CD14-positive monocyte (primary cell): ENCODE results near the gene TAS1R3. TPM values are rescaled to one million over a fixed set of nuclear protein-coding genes. Genes with fewer than 3 reads are reported as not detected.

ENCODE experiments used
- DNase-seq, 3 donors: peaks; one replicate each; pipeline ENCODE4 v3.0.0-alpha.2; 2011 to 2022
- H2AFZ ChIP-seq: 2 replicates; pipeline ENCODE4 v1.6.0; 2012; ENCODE audit warnings: mild to moderate bottlenecking, low read depth, low read length, inconsistent platforms; ENCODE audit not compliant: insufficient read depth, poor library complexity, severe bottlenecking
- H3K27ac ChIP-seq, 2 donors: 1 replicate in 1 of 2; 2 replicates in 1 of 2; pipeline ENCODE4 v1.5.1; 2012 to 2013; ENCODE audit warnings: low read length in 2 of 2, control low read depth in 1 of 2, inconsistent platforms in 1 of 2, low read depth in 1 of 2, mild to moderate bottlenecking in 1 of 2
- H3K27me3 ChIP-seq, 2 donors: one replicate each; pipeline versions ENCODE4 v1.6.0 to v1.6.1; 2011 to 2013; ENCODE audit warnings: low read length in 2 of 2; ENCODE audit not compliant: control insufficient read depth in 2 of 2, insufficient read depth in 2 of 2
- H3K36me3 ChIP-seq, 2 donors: replicated peaks in 1 of 2; 1 replicate in 1 of 2; 2 replicates in 1 of 2; pipeline versions ENCODE4 v1.5.1 to v1.6.1; 2012 to 2013; ENCODE audit warnings: low read length in 2 of 2, control low read depth in 1 of 2, inconsistent platforms in 1 of 2, mild to moderate bottlenecking in 1 of 2; ENCODE audit not compliant: insufficient read depth in 2 of 2, control insufficient read depth in 1 of 2
- H3K4me1 ChIP-seq, 2 donors: 1 replicate in 1 of 2; 2 replicates in 1 of 2; pipeline versions ENCODE4 v1.5.1 to v1.6.1; 2012 to 2013; ENCODE audit warnings: low read length in 2 of 2, control low read depth in 1 of 2, inconsistent platforms in 1 of 2, mild to moderate bottlenecking in 1 of 2, moderate library complexity in 1 of 2; ENCODE audit not compliant: insufficient read depth in 2 of 2, control insufficient read depth in 1 of 2
- H3K4me2 ChIP-seq: replicated peaks from 2 replicates; pipeline ENCODE3; 2012; ENCODE audit warnings: low read length, moderate library complexity, mild to moderate bottlenecking; ENCODE audit not compliant: poor library complexity, severe bottlenecking; ENCODE audit errors: extremely low read depth
- H3K4me3 ChIP-seq, 3 experiments: fragments of 200-600 bp in 1 of 3; sonication (generic) in 1 of 3; replicated peaks in 1 of 3; 1 replicate in 2 of 3; 2 replicates in 1 of 3; pipeline ENCODE4 v1.5.1; 2011 to 2013; ENCODE audit warnings: low read length in 3 of 3, mild to moderate bottlenecking in 3 of 3, control low read depth in 2 of 3, low read depth in 2 of 3, inconsistent platforms in 1 of 3, moderate library complexity in 1 of 3
- H3K79me2 ChIP-seq: 2 replicates; pipeline ENCODE4 v1.6.0; 2012; ENCODE audit warnings: mild to moderate bottlenecking, control low read depth, inconsistent platforms, low read length, moderate library complexity; ENCODE audit not compliant: insufficient read depth
- H3K9ac ChIP-seq: 2 replicates; pipeline ENCODE4 v1.6.0; 2017; ENCODE audit warnings: low read length, mild to moderate bottlenecking; ENCODE audit not compliant: insufficient read depth, poor library complexity, severe bottlenecking
- H3K9me3 ChIP-seq, 2 donors: replicated peaks in 1 of 2; 1 replicate in 1 of 2; 2 replicates in 1 of 2; pipeline versions ENCODE4 v1.5.1 to v1.6.1; 2012 to 2013; ENCODE audit warnings: low read length in 2 of 2, control low read depth in 1 of 2; ENCODE audit not compliant: control insufficient read depth in 1 of 2, insufficient read depth in 1 of 2
- H4K20me1 ChIP-seq: 2 replicates; pipeline ENCODE4 v1.6.0; 2012; ENCODE audit warnings: mild to moderate bottlenecking, low read length, control low read depth, moderate library complexity; ENCODE audit not compliant: insufficient read depth
- H3K27ac Mint-ChIP-seq, 7 donors: one replicate each; pipeline ENCODE4 v1.8.0; 2020; ENCODE audit warnings: mild to moderate bottlenecking in 7 of 7, mixed read lengths in 7 of 7, moderate library complexity in 6 of 7, inconsistent platforms in 2 of 7
- H3K27me3 Mint-ChIP-seq, 3 donors: one replicate each; pipeline ENCODE4 v1.8.0; 2021 to 2022; ENCODE audit warnings: low read depth in 3 of 3, mild to moderate bottlenecking in 3 of 3, mixed read lengths in 3 of 3, moderate library complexity in 3 of 3, inconsistent platforms in 1 of 3
- H3K36me3 Mint-ChIP-seq, 2 donors: one replicate each; pipeline ENCODE4 v1.8.0; 2020; ENCODE audit warnings: mixed read lengths in 2 of 2, inconsistent platforms in 1 of 2, mild to moderate bottlenecking in 1 of 2
- H3K4me1 Mint-ChIP-seq: one replicate; pipeline ENCODE4 v1.8.0; 2020; ENCODE audit warnings: mild to moderate bottlenecking, mixed read lengths
- H3K4me3 Mint-ChIP-seq, 2 donors: one replicate each; pipeline ENCODE4 v1.8.0; 2020; ENCODE audit warnings: mild to moderate bottlenecking in 2 of 2, mixed read lengths in 2 of 2, moderate library complexity in 1 of 2
- H3K9me3 Mint-ChIP-seq, 7 donors: one replicate each; pipeline ENCODE4 v1.8.0; 2020 to 2022; ENCODE audit warnings: mixed read lengths in 7 of 7, mild to moderate bottlenecking in 6 of 7, moderate library complexity in 6 of 7, inconsistent platforms in 2 of 7
- CTCF ChIP-seq: fragments of 200-600 bp; IDR thresholded peaks from one replicate; pipeline ENCODE4 v1.8.0; 2022; ENCODE audit warnings: antibody characterized with exemption, mild to moderate bottlenecking
- WGBS: methylation state at CpG from one replicate; pipeline ENCODE4 v1.1.5; 2013; ENCODE audit warnings: missing lambda C conversion rate; ENCODE audit not compliant: insufficient coverage; 5-methylcytosine and 5-hydroxymethylcytosine counted together
- intact Hi-C, 2 donors: fragments of 100-400 bp; cut with micrococcal nuclease; formaldehyde crosslinking; loops; one replicate each; pipeline versions ENCODE4 v1.15.0 to v1.15.1; 2023
- polyA plus RNA-seq, 3 donors: library from polyadenylated mRNA; depleted of rRNA in 1 of 3; unstranded in 2 of 3; stranded (reverse) in 1 of 3; fragments of 300-500 nt in 2 of 3; fragments of >200 nt in 1 of 3; fragmentation: Illumina TruSeq in 2 of 3; gene quantifications; 1 replicate in 2 of 3; 2 replicates in 1 of 3; pipeline ENCODE4 v1.2.3, GENCODE V29; 2012 to 2021

The TAS1R3 gene
- polyA plus RNA-seq, 3 donors: 0.45 TPM; not detected in 2

- no peak overlapping the region for H3K4me2 ChIP-seq
- H3K27me3 ChIP-seq: no peaks in the 10 kb centered on the region
- no peak for TF ChIP-seq CTCF
- Mint-ChIP-seq H3K36me3 (peaks cover 4 to 10% of the 10 kb centered on the region in 2 donors), H3K27ac (no peak overlapping the region), H3K4me1 (no peaks in the 10 kb centered on the region), H3K9me3 (peaks cover 0 to 3% (median 0%) of the 10 kb centered on the region in 7 donors), H3K27me3 (no peaks in the 10 kb centered on the region), H3K4me3 (no peak overlapping the region)
- DNase-seq: no peak
- H3K4me3 ChIP-seq: no peak overlapping the region
- intact Hi-C loops: no loop called here
- no peaks in the 10 kb centered on the region for H4K20me1 ChIP-seq
- no peaks in the 10 kb centered on the region for H3K79me2 ChIP-seq
- no peaks in the 10 kb centered on the region for H3K4me1 ChIP-seq
- no peak overlapping the region for H3K9ac ChIP-seq
- H3K36me3 ChIP-seq: peaks cover 6 to 14% of the 10 kb centered on the region in 2 donors
- H3K9me3 ChIP-seq: no peaks in the 10 kb centered on the region
- 94% methylated on average over 57 of the region's 57 CpGs for WGBS
- H3K27ac ChIP-seq: no peak overlapping the region
- no peak overlapping the region for H2AFZ ChIP-seq
Observed at GRCh38 chr1:1332031-1332755, 1.1 kb downstream of the TAS1R3 start.

- no peak for TF ChIP-seq CTCF
- Histone ChIP-seq H3K36me3 (peaks cover 0 to 13% of the 10 kb centered on the region in 2 donors), H3K4me3 (no peak overlapping the region), H3K9me3 (no peaks in the 10 kb centered on the region), H2AFZ (no peak overlapping the region), H3K79me2 (no peaks in the 10 kb centered on the region), H3K4me1 (no peaks in the 10 kb centered on the region), H4K20me1 (no peaks in the 10 kb centered on the region), H3K4me2 (no peak overlapping the region), H3K27ac (no peak overlapping the region), H3K9ac (no peak overlapping the region), H3K27me3 (no peaks in the 10 kb centered on the region)
- 90% methylated on average over 46 of the region's 48 CpGs for WGBS
- Mint-ChIP-seq H3K27me3 (no peaks in the 10 kb centered on the region), H3K36me3 (peaks cover 0 to 9% of the 10 kb centered on the region in 2 donors), H3K27ac (no peak overlapping the region), H3K4me1 (no peaks in the 10 kb centered on the region), H3K9me3 (peaks cover 0 to 3% (median 0%) of the 10 kb centered on the region in 7 donors), H3K4me3 (no peak overlapping the region)
- DNase-seq: no peak
- intact Hi-C loops: no loop called here
Observed at GRCh38 chr1:1332774-1333480, 1.8 kb downstream of the TAS1R3 start.
